NCI-H1417 treated with DMSO at 0.1 percent for 48 hours (cell line): Measurements from ENCODE around the gene BBS9.

Experiments
- DNase-seq: peaks from one replicate; lab custom pipeline; 2025; lab: John Stamatoyannopoulos, UW

Gene BBS9

GRCh38 chr7:33127085-33127484 is 2.3 kb upstream of the BBS9 start:
- no peak for DNase-seq

DNA sequence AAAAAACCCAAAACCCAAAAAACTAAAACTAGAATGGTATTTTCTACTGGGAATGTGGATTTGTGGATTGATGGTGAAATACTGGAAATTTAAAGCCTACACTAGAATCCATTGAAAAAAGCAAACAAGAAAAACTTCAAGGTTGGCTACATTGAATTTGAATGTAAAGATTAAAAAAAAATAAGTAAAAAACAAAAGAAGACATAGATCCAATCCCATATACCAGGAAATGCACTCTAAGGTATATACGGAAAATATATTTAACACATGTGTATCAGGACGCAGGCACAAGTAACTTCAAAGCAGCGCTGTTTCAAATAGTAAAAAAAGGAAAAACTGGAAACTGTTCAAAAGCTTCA is 754 bp upstream of the BBS9 start:
- no peak for DNase-seq

DNA sequence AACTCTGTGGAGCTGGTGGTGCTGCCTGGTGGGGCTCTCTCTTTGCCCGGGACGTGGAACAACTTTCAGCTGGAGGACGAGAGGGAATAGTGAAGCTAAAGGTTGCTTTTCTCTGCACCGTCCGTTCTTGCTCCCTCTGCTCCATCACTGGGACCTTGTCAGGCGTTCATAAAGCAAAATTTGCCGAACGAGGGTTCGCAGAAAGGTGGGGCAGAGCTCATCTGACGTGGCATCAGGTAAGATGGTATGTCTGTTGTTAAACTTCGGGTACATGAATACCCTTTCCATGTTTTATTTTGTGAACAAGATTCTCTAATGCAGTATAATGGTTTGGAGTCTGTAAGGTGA is 416 bp downstream of the BBS9 start:
- no peak for DNase-seq

DNA sequence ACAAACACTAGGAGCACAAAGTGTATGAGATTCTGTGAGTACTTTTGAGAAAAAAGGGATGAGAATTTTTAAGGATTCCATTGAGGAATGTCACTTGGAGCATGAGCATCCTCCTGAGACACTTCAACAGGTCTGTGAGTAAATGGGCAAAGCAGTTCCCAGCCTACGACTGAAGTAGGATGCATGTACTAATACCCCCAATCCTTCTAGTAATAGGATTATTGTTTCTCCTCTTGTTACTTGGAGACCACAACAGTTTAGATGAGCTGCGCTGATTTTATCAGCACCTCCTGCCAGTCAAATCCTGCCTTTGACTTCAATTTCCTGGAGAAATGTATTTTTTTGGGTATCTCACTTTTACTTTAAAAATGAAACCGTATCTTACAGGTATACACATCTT is 820 bp downstream of the BBS9 start:
- no peak for DNase-seq

GRCh38 chr7:33137103-33137502 is 7.7 kb downstream of the BBS9 start:
- no peak for DNase-seq

GRCh38 chr7:33142585-33142984 is 13.2 kb downstream of the BBS9 start:
- DNase-seq, result no peak

- no peak for DNase-seq
Observed at GRCh38 chr7:33143996-33144718, 14.8 kb downstream of the BBS9 start.

GRCh38 chr7:33145156-33145555 is 15.8 kb downstream of the BBS9 start:
- DNase-seq, result no peak

- no peak for DNase-seq
Observed at GRCh38 chr7:33152087-33152486, 22.7 kb downstream of the BBS9 start.

- no peak for DNase-seq
Observed at GRCh38 chr7:33155811-33156210, 26.4 kb downstream of the BBS9 start.

- DNase-seq, result no peak
Observed at GRCh38 chr7:33156441-33156840, 27.1 kb downstream of the BBS9 start.

DNA sequence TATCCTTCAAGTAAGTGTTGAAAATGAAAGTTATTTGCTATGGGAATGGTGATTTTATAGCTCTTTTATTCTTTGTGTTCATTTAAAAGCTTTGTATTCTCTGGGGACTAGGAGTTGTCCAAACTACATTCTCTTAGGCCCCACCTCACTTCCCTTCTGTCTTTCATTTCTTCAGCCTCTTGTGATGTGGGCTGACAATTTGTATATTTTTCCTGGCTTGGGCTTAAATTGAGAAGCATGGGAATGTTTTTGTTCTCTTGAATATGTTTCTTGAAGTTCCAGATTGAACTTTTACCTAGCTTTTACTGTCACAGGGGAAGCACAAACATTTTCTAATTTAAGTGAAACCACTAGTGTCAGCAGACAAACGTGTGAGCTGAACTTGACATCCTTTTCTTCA is 27.9 kb downstream of the BBS9 start:
- no peak for DNase-seq

- DNase-seq, result no peak
Observed at GRCh38 chr7:33157781-33158180, 28.4 kb downstream of the BBS9 start.

- no peak for DNase-seq
Observed at GRCh38 chr7:33177876-33178275, 48.5 kb downstream of the BBS9 start.

- no peak for DNase-seq
Observed at GRCh38 chr7:33179519-33179918, 50.2 kb downstream of the BBS9 start.

- DNase-seq, result no peak
Observed at GRCh38 chr7:33183504-33183903, 54.1 kb downstream of the BBS9 start.

- DNase-seq, result no peak
Observed at GRCh38 chr7:33184828-33185227, 55.5 kb downstream of the BBS9 start.

GRCh38 chr7:33185786-33186185 is 56.4 kb downstream of the BBS9 start:
- DNase-seq, result no peak

DNA sequence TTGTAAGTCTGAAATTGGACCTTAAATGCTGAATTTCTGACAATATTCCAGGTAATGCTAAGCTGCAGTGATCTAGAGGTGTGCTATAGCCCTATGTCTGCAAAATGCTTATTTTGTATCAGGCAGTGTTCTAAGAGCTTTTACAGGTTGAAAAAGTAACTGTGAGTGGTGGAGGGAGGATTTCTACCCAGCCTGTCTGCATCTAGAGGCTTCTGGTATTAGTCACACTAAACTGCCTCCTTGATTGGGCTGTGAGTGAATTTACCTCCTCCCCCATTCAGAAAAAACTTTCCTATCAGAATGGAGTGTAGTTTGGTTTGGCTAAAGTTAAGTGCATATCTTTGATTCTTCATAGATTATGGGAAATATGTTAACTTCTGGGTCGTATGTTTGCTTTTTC is 56.8 kb downstream of the BBS9 start:
- no peak for DNase-seq

GRCh38 chr7:33190688-33191304 is 61.4 kb downstream of the BBS9 start:
- no peak for DNase-seq

GRCh38 chr7:33191340-33191739 is 62.0 kb downstream of the BBS9 start:
- no peak for DNase-seq

DNA sequence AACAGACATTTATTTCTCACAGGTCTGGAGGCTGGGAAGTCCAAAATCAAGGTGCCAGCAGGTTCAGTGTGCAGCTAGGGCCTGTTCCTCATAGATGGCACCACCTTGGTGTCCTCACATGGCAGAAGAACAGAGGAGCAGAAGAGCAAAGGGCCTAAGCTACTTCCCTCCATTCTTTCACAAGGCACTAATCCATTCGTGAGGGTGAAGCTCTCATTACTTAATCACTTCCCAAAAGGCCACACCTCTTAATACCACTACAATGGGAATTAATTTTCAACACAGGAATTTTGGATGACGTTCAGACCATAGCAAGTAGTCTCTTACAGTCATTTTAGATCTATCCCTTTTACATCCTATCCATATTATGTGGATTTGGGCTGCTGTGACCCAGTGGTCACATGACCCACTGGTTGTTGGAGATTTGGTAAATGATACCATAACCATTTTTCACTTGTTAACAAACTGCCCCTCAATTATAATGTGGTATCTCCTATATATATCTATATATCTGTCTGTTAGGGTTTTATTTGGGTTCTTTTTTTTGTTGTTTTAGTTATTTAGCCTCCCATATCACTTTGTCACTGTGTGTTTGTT is 63.4 kb downstream of the BBS9 start:
- no peak for DNase-seq

- no peak for DNase-seq
Observed at GRCh38 chr7:33193308-33193864, 64.0 kb downstream of the BBS9 start.

- DNase-seq, result no peak
Observed at GRCh38 chr7:33195264-33195663, 65.9 kb downstream of the BBS9 start.
